ENCODE results near the gene DUSP1. TPM values are rescaled to one million over a fixed set of nuclear protein-coding genes. Genes with fewer than 3 reads are reported as not detected.

Gene DUSP1
- total and polyA plus RNA-seq, 2 of the 13 experiments (the other 11 are each of a cell fraction or from before 2014, with no cell fraction given): 27.1 to 55.5 TPM

GRCh38 chr5:172730981-172731679 is 39.9 kb downstream of the DUSP1 start (continued):
- TF ChIP-seq HNF1A (IDR thresholded peaks at IDR 0.05; ENCODE audit: low read depth) (no peak), HNF1A (CRISPR knock-in tag; IDR thresholded peaks at IDR 0.05; ENCODE audit: borderline replicate concordance) (peak; percentile 44; the same call in 1 of the 2 replicates), SNAPC4 (CRISPR knock-in tag; IDR thresholded peaks at IDR 0.05) (no peak), ZNF335 (CRISPR knock-in tag; IDR thresholded peaks at IDR 0.05) (peak; percentile 94), ZNF382 (CRISPR knock-in tag; IDR thresholded peaks at IDR 0.05; ENCODE audit: borderline replicate concordance) (no peak), ATF2 (CRISPR knock-in tag; IDR thresholded peaks at IDR 0.05) (peak; percentile 27; the same call in 1 of the 2 replicates), KLF12 (CRISPR knock-in tag; IDR thresholded peaks at IDR 0.05; ENCODE audit: borderline replicate concordance) (no peak), THRA (CRISPR knock-in tag; IDR thresholded peaks at IDR 0.05; ENCODE audit: borderline replicate concordance) (0 out of 2 replicates have a peak, but pooled peaks have one; percentile 32), MAZ (IDR thresholded peaks at IDR 0.05; ENCODE audit: borderline replicate concordance, low read depth, low read length) (no peak; the same call in 1 of the 2 replicates), MAZ (CRISPR knock-in tag; IDR thresholded peaks at IDR 0.05; ENCODE audit: low read depth) (peak; percentile 21; the same call in 1 of the 2 replicates), FOXM1 (CRISPR knock-in tag; IDR thresholded peaks at IDR 0.05) (no peak), FOSL2 (CRISPR knock-in tag; IDR thresholded peaks at IDR 0.05) (peak; percentile 99), ZNF432 (CRISPR knock-in tag; IDR thresholded peaks at IDR 0.05; ENCODE audit: borderline replicate concordance) (no peak), SNAPC5 (CRISPR knock-in tag; IDR thresholded peaks at IDR 0.05; ENCODE audit: borderline replicate concordance) (no peak), KMT2B (CRISPR knock-in tag; IDR thresholded peaks at IDR 0.05) (peak; percentile 71; the same call in 1 of the 2 replicates)
